ENCODE results near the gene IGSF3. TPM values are rescaled to one million over a fixed set of nuclear protein-coding genes. Genes with fewer than 3 reads are reported as not detected.
"Not testable (repeated sequence)": the region's sequence is repeated elsewhere in the genome, so short reads cannot be mapped to it uniquely, and the experiment has no call there.

Gene IGSF3
- total RNA-seq, 1 donor from 2014 or later: 37.1 TPM

GRCh38 chr1:116628448-116628847 lies 39.1 kb downstream of the IGSF3 start:
- no peak for DNase-seq (ENCODE audit: low read depth)
- FAIRE-seq: no peak
- Histone ChIP-seq H3K27me3 (ENCODE audit: control insufficient read depth, insufficient read depth, low read length) (no peaks in the 10 kb centered on the region), H3K36me3 (ENCODE audit: control insufficient read depth, insufficient read depth, low read length) (no peaks in the 10 kb centered on the region), H3K4me3 (ENCODE audit: low read depth, low read length) (no peak overlapping the region)
- TF ChIP-seq, protein P1, sequence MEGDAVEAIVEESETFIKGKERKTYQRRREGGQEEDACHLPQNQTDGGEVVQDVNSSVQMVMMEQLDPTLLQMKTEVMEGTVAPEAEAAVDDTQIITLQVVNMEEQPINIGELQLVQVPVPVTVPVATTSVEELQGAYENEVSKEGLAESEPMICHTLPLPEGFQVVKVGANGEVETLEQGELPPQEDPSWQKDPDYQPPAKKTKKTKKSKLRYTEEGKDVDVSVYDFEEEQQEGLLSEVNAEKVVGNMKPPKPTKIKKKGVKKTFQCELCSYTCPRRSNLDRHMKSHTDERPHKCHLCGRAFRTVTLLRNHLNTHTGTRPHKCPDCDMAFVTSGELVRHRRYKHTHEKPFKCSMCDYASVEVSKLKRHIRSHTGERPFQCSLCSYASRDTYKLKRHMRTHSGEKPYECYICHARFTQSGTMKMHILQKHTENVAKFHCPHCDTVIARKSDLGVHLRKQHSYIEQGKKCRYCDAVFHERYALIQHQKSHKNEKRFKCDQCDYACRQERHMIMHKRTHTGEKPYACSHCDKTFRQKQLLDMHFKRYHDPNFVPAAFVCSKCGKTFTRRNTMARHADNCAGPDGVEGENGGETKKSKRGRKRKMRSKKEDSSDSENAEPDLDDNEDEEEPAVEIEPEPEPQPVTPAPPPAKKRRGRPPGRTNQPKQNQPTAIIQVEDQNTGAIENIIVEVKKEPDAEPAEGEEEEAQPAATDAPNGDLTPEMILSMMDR (IDR thresholded peaks at IDR 0.05; ENCODE audit: insufficient read depth, low read length, severe bottlenecking): no peak

GRCh38 chr1:116627357-116627756 lies 40.2 kb downstream of the IGSF3 start:
- H3K4me3 ChIP-seq (ENCODE audit: low read depth, low read length); H3K36me3 ChIP-seq (ENCODE audit: control insufficient read depth, insufficient read depth, low read length); FAIRE-seq; DNase-seq (ENCODE audit: low read depth); H3K27me3 ChIP-seq (ENCODE audit: control insufficient read depth, insufficient read depth, low read length): not testable (repeated sequence)

DNA sequence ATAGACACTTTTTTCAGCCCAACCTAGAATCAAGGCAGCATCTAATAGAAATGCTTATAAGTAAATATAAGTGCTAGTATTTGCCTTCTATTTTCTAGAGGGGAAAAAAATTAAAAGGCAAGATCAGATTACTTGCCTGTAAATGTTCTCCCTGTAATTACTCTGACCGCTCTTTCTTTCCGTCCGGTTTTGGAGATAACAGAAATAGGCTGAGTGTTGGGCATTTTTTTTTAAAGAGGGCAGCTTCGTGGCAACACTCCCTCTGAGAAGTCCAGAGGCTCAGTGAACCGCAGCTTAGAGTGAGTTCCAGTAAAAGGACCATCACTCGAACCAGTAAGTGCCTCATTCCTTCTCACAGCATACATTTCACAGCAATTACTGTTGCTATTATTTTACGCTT lies 40.6 kb downstream of the IGSF3 start:
- FAIRE-seq: not testable (repeated sequence)

GRCh38 chr1:116625155-116625554 lies 42.4 kb downstream of the IGSF3 start:
- not testable (repeated sequence) for H3K36me3 ChIP-seq (ENCODE audit: control insufficient read depth, insufficient read depth, low read length); FAIRE-seq; DNase-seq (ENCODE audit: low read depth); H3K27me3 ChIP-seq (ENCODE audit: control insufficient read depth, insufficient read depth, low read length); H3K4me3 ChIP-seq (ENCODE audit: low read depth, low read length)

More for the DNA sequence above, 40.6 kb downstream of the IGSF3 start:
- H3K36me3 ChIP-seq (ENCODE audit: control insufficient read depth, insufficient read depth, low read length); H3K27me3 ChIP-seq (ENCODE audit: control insufficient read depth, insufficient read depth, low read length); H3K4me3 ChIP-seq (ENCODE audit: low read depth, low read length); DNase-seq (ENCODE audit: low read depth): not testable (repeated sequence)

DNA sequence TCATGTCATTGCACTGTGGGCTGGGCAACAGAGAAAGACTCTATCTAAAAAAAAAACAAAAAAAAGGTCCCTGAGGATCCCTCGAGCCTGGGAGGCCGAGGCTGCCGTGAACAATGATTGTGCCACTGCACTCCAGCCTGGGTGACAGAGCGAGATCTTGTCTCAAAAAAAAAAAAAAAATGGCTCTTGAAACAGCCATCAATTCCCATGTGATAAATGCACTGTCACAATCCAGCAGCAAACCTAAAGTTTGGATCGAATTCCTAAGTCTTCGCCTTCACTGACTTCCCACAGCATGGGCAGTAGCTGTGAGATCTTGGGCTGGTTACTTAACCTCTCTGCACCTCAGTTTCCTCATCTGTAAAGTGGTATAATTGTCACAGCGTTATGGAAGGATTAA lies 43.5 kb downstream of the IGSF3 start:
- Histone ChIP-seq H3K27me3 (ENCODE audit: control insufficient read depth, insufficient read depth, low read length) (no peaks in the 10 kb centered on the region), H3K36me3 (ENCODE audit: control insufficient read depth, insufficient read depth, low read length) (no peaks in the 10 kb centered on the region), H3K4me3 (ENCODE audit: low read depth, low read length) (no peak overlapping the region)
- DNase-seq (ENCODE audit: low read depth) (no peak), FAIRE-seq (no peak)
- TF ChIP-seq, protein P1 (IDR thresholded peaks at IDR 0.05; ENCODE audit: insufficient read depth, low read length, severe bottlenecking): no peak

DNA sequence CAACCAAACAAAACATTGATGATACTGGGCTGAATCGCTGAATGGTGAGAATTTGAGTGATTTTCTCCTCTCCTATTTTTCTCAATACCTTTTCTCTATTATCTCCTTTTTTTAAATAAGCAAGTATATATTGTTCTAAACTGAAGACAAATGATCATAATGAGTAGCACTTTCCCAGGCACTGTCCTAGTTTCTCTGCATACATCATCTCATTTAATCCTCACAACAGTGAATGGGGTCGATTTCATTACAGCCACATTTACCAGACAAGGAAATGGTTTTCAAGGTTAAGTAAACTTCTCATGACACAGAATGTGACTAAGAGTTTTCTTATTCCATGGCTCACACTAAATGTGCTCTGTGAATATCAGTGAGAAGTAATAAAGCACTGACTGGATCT lies 45.0 kb downstream of the IGSF3 start:
- H3K36me3 ChIP-seq (ENCODE audit: control insufficient read depth, insufficient read depth, low read length); H3K4me3 ChIP-seq (ENCODE audit: low read depth, low read length); H3K27me3 ChIP-seq (ENCODE audit: control insufficient read depth, insufficient read depth, low read length); FAIRE-seq: not testable (repeated sequence)
- DNase-seq (ENCODE audit: low read depth): peak; percentile 59

DNA sequence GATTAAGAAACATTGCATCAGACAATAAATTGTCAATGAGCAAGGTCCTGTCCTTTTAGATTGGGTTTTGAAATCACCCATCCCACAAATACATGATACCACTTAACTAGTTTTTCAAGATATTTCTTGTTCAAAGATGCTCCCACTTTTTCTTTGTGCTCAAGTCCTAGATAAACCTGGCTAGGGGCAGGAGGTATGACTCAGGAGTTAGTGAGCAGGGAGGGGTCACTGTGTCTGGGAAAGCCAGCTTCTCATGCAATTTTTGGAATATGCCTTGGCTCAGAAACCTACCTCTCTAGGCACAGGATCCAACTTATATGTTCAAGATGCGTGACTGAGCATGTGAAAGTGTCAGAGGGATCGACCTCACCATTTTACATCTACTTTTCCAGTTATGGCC lies 45.8 kb downstream of the IGSF3 start:
- DNase-seq (ENCODE audit: low read depth): peak; percentile 85
- not testable (repeated sequence) for H3K27me3 ChIP-seq (ENCODE audit: control insufficient read depth, insufficient read depth, low read length); H3K4me3 ChIP-seq (ENCODE audit: low read depth, low read length); FAIRE-seq; H3K36me3 ChIP-seq (ENCODE audit: control insufficient read depth, insufficient read depth, low read length)

DNA sequence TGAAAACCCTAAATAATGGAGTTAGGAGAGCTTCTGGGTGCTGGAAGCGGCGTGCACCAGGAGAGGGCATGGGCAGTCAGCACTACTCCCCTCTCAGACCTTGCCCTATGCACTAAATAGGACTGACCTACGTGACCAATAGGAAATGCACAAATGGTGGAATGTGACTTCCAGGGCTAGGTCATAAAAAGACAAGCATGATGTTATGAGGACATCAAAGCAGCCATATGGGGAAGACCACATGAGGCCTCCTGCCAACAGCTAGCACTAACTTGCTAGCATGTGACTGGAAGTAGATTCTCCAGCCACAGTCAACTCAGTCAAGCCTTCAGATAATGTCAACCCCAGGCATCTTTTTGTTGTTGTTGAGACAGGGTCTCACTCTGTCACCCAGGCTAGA lies 47.1 kb downstream of the IGSF3 start:
- not testable (repeated sequence) for H3K27me3 ChIP-seq (ENCODE audit: control insufficient read depth, insufficient read depth, low read length); H3K36me3 ChIP-seq (ENCODE audit: control insufficient read depth, insufficient read depth, low read length); H3K4me3 ChIP-seq (ENCODE audit: low read depth, low read length); DNase-seq (ENCODE audit: low read depth); FAIRE-seq

DNA sequence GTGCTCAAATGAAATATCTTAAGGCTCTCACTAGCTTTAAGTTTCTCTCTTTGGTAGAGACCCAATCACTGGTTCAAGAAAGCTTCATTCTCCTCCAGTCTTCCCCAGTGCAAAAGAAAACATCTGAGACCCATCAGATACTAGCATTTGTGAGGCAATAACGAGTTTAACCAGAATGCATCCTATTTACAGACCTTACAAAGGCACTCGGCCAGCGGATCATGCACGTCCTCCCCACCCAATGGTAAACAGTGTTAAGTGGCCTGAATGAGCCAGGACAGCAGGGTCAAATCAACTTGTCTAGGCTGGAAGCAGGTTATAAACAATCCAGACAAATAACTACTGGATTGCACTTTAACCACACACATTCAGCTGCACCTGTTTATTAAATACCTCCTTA lies 48.4 kb downstream of the IGSF3 start:
- DNase-seq (ENCODE audit: low read depth): peak; percentile 23
- not testable (repeated sequence) for FAIRE-seq; H3K36me3 ChIP-seq (ENCODE audit: control insufficient read depth, insufficient read depth, low read length); H3K4me3 ChIP-seq (ENCODE audit: low read depth, low read length); H3K27me3 ChIP-seq (ENCODE audit: control insufficient read depth, insufficient read depth, low read length)

- FAIRE-seq; H3K36me3 ChIP-seq (ENCODE audit: control insufficient read depth, insufficient read depth, low read length); H3K4me3 ChIP-seq (ENCODE audit: low read depth, low read length); DNase-seq (ENCODE audit: low read depth); H3K27me3 ChIP-seq (ENCODE audit: control insufficient read depth, insufficient read depth, low read length): not testable (repeated sequence)
Measured at GRCh38 chr1:116617808-116618207, 49.7 kb downstream of the IGSF3 start.

- not testable (repeated sequence) for DNase-seq (ENCODE audit: low read depth); H3K36me3 ChIP-seq (ENCODE audit: control insufficient read depth, insufficient read depth, low read length); FAIRE-seq; H3K4me3 ChIP-seq (ENCODE audit: low read depth, low read length); H3K27me3 ChIP-seq (ENCODE audit: control insufficient read depth, insufficient read depth, low read length)
Measured at GRCh38 chr1:116613825-116614224, 53.7 kb downstream of the IGSF3 start.

DNA sequence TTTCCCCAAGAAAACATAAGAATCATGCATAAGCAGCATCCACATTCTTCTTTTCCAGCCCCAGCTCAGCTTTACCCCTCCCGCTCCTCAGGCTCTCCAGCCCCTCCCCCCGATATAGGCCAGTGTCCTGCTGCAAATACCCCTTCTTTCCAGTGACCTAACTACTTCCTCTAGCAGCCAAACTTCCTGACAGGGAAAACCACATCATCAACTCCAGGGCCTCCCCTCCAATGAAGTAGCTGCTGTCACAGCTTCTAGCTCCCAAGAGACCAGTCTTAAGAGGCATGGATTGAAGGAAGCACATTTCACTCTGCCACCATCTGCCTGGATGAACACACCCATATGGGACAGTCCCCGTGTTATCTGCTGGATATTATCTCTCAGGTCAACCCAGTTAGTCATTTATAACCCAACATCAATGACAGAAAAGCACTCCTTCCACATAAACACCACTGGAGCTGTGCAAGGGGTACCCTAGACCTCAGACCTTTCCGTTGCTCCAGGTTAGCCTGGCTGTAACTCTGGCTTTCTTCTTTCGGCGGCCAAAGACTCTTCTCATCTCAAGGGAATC lies 57.6 kb downstream of the IGSF3 start:
- H3K4me3 ChIP-seq (ENCODE audit: low read depth, low read length); H3K27me3 ChIP-seq (ENCODE audit: control insufficient read depth, insufficient read depth, low read length); H3K36me3 ChIP-seq (ENCODE audit: control insufficient read depth, insufficient read depth, low read length); DNase-seq (ENCODE audit: low read depth); FAIRE-seq: not testable (repeated sequence)

DNA sequence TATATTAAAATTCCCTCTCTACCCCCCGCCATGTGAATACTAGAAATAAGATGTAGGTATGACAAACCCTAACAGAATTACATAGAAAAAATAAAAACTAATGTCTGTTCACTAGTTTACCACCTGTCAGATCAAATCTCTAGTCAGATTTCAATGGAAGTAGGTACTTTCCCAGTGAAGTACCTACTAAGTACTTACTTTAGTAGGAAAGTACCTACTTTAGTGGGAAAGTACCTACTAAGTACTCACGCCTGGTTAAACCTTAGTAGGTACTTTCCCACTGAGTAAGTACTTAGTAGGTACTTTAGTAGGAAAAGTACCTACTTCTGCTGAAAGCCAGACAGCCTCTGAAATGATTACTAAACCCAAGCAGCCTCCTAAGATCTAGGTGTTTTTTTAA lies 58.7 kb downstream of the IGSF3 start:
- FAIRE-seq; H3K36me3 ChIP-seq (ENCODE audit: control insufficient read depth, insufficient read depth, low read length); H3K4me3 ChIP-seq (ENCODE audit: low read depth, low read length); H3K27me3 ChIP-seq (ENCODE audit: control insufficient read depth, insufficient read depth, low read length); DNase-seq (ENCODE audit: low read depth): not testable (repeated sequence)

Measured in bronchial epithelial cell (primary cell).